GM18520 (cell line): ENCODE results near the gene SH3D19.

Source experiments
- ATAC-seq: cut with Tn5 transposase; IDR thresholded peaks from one replicate; pipeline ENCODE4 v1.9.1; 2021; ENCODE audit not compliant: unreplicated experiment

SH3D19 gene, protein sequence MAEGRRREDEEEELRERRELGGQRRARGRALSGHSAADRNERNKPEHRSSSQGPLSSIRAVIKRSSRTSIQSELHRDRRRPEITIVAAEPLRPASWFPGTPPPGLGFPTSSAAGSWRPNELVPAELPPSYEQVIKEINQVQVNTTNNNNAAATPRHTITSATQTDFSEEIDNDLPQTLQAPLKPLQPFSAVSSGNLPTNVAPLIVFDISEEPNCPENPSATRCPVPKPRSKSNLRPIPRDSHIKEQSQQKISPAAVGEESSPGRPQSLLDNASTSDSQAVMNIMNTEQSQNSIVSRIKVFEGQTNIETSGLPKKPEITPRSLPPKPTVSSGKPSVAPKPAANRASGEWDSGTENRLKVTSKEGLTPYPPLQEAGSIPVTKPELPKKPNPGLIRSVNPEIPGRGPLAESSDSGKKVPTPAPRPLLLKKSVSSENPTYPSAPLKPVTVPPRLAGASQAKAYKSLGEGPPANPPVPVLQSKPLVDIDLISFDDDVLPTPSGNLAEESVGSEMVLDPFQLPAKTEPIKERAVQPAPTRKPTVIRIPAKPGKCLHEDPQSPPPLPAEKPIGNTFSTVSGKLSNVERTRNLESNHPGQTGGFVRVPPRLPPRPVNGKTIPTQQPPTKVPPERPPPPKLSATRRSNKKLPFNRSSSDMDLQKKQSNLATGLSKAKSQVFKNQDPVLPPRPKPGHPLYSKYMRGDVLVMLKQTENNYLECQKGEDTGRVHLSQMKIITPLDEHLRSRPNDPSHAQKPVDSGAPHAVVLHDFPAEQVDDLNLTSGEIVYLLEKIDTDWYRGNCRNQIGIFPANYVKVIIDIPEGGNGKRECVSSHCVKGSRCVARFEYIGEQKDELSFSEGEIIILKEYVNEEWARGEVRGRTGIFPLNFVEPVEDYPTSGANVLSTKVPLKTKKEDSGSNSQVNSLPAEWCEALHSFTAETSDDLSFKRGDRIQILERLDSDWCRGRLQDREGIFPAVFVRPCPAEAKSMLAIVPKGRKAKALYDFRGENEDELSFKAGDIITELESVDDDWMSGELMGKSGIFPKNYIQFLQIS

GRCh38 chr4:151325111-151325948 is at the start of gene SH3D19:
SH3D19 (minus strand) TSS chr4:151325605; CDS start chr4:151325352, 253 bp downstream.
- ATAC-seq, result no peak

DNA sequence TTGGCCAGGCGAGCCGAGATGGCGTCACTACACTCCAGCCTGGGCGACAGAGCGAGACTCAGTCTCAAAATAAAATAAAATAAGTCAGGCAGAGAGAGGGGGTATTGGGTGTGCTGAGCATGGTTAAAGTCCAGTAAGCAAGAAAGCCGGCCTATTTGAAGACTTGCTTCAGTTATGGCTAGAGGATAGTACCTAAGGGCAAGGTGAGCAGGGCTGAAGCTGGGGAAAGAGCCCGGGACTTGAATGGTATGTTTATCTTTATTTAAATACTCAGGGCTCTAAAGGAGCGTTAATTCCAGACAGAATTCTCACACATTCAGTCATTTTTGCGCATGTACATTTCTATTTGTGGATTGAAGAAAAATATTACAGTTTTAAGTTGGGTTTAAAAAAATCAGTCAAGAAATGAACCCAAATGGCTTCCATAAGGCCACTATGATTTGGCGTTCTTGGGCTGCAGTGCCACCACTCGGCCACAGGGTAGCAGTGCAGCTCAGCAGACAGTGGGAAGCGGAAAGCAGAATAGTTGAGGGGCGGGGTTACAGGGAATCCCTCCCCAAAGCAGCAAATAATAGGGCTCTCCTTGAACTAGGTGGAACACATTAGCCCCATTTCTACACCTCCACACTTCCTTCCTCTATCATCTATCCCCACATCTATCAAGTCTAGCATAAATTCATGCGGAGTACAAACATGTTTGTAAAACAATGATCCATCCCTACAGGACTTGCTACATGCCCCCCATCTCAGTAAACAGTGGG is 37.2 kb upstream of the SH3D19 start:
- ATAC-seq, result peak; percentile 92

DNA sequence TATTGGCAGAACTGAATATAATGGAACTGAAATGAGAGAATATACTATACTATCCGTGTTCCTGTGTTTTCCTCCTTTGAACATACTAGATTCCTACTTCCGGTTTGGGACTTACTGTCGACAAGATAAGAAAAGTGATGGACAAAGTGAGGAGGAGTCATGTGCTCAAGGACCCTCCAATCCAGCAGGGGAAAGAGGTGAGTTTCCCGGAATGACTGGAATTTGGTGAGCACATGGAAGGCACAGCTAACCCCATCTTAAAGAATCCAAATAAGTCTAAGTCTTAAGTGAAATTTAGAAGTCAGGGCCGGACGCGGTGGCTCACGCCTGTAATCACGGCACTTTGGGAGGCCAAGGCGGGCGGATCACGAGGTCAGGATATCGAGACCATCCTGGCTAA is 36.6 kb upstream of the SH3D19 start:
- no peak for ATAC-seq

GRCh38 chr4:151361126-151361525 is 35.7 kb upstream of the SH3D19 start:
- no peak for ATAC-seq

- ATAC-seq, result no peak
Observed at GRCh38 chr4:151359576-151359975, 34.2 kb upstream of the SH3D19 start.

DNA sequence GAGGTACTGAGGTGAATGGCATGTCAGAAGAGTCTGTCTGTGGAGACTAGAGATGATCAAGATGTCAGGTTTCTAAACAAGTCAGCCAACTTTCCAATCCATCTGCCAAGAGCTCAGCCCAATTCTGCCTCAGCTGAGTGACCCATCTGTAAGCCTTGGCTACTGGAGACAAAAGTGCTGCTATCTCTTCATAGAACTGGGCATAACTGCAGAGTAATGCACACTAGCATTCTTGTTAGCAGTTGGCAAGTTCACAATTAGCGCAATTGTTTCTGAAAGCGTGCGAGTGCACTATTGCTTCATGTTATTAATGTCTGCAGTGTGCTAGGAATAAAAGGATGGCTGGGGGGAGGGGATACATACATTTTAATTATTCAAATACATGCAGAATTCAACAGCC is 32.9 kb upstream of the SH3D19 start:
- ATAC-seq, result no peak

DNA sequence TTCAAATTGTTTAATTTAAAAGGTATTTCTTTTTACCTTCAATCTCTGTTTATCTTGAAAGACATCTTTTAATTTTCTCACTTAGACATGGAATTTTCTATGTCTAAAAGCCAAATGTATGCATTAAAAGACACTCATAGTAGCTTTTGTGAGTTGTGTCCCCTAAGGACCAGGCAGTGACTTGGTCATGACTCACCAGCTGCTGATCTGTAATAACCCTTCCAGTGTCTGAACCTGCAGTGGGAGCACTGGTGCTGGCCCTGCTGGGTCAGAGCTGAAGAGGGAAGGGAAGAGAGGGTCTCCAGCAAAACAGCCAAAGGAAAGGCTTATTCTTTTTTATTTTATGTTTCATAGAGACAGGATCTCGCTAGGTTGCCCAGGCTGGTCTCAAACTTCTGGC is 31.1 kb upstream of the SH3D19 start:
- ATAC-seq, result no peak

DNA sequence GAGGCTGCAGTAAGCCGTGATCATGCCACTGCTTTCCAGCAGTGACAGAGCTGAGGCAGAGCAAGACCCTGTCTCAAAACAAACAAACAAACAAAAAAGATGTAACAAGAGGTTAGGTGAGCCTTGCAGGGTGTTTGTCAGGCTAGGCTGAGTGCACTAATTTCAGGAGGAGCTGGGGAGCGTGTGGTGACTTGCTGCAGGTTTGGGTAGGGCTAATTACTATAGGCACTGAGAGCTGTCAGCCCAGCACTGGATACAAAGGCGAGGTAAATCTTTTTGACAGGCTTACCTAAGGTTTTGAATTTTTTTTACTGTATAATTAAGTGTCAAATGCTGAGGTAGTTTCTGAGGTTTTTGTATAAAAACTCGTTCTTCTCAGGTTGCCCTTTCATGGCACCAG is 29.8 kb upstream of the SH3D19 start:
- no peak for ATAC-seq

GRCh38 chr4:151347490-151348235 is 22.3 kb upstream of the SH3D19 start:
- ATAC-seq, result no peak

- no peak for ATAC-seq
Observed at GRCh38 chr4:151344948-151345347, 19.5 kb upstream of the SH3D19 start.

GRCh38 chr4:151340751-151341385 is 15.5 kb upstream of the SH3D19 start:
- no peak for ATAC-seq

DNA sequence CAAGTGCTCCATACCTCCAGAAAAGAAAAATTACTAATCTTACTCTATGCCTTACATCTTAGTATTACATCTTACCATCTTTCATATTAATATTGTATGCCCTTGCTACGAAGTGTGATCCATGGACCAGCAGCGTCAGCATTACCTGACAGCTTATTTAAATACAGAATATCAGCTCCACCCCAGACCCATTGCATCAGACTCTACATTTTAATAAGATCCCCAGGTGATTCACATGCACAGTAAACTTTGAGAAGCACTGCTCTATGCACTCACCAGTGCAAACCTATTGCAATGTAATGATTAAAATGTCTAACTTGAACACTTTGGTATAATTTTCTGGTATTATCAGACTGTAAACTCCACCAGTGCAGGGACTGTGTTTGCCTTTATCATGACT is 14.1 kb upstream of the SH3D19 start:
- ATAC-seq, result no peak

DNA sequence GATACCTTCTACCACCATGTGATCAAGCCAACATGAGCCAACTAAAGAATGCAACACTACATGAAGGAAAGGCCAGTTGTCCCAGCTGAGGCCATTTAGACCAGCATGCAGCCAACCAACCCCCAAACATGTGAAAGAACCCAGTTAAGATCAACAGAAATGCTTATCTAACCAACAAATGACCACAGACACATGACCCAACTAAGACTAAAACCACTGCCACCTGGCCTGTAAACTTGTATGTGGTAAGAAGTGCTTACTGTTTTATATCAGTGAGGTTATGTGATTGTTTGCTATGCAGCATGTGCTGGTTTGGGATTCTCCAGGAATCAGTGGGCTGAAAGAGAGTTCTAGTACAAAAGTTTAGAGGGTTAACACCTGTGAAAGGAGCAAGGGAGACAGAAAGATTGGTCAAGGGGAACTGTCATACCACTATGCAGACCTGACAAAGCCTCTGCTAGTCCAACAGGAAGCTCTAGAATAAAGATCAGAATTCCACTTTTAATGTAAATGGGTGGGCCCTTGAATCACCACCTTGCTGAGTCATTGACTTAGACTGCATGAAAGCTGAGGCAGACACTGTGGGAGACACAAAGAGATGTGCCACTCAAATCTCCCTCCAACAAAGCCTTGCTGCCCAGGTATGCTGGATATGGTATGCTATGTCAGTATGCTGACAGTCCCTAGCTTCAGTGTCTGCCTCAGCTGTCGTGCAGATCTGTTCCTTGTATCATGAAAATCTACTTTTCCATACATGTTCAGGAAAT is 6.1 kb upstream of the SH3D19 start:
- ATAC-seq, result no peak

- ATAC-seq, result no peak
Observed at GRCh38 chr4:151329217-151330007, 4.0 kb upstream of the SH3D19 start.

DNA sequence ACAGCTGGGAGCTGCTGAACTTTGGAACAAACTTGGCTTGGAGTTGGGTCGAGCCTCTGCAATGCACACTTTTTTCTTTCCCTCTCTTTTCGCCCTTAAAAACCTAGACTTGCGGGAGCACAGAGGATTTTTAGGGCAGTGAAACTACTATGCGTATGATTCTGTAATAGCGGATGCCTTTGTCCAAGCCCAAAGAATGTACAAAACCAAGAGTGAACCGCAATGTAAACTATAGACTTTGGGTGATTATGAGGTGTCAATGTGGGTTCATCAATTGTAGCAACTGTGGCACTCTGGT is 493 bp upstream of the SH3D19 start:
- ATAC-seq, result no peak

DNA sequence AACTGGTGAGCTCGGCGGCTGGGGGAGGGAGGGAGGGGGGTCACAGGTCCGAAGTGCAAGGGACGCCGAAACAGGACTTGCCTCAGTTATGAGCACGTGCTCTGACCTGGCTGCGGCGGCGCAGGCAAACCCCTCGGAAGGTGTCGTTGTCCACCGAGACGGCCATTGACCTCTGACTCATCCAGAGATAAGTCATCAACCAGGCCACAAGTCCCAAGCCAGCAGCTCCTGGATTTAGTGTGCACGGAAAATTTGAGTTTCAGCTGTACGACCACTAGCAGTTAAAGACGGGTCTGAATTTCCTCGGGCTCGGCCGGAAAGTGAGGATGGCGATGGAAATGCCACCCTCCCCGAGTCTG is 674 bp downstream of the SH3D19 start:
- no peak for ATAC-seq

DNA sequence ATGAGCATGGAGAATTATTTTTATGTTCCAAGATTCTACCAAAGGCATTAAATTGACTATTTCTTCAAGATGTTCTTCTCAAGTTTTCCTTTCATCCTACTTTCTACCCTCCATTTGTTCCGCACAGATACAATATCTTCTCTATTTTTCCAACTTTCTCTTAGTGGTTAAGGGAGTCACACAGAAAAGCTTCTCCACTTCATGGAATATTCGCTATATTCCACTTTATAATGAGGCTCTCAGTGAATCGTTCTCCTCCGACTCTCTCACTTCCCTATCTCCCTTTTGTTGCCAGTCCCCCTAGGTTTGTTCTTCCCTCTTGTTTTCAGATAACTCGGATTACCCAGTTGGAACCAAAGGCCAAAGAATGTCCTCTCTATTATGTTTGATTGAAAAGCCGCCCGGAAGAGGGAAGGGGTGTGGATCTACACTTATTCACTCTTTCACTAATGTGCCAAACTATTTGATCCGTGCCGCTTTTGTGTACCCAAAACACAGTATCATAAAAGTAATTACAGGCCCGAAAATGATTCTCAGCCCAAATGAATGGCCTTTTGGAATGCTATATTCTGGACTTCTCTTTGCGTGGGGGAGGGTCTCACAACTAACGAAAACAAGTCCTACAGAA is 1.2 kb downstream of the SH3D19 start:
- ATAC-seq, result no peak
